Caco-2 (cell line): Measurements from ENCODE around the gene PAXX. TPM values are rescaled to one million over a fixed set of nuclear protein-coding genes. Genes with fewer than 3 reads are reported as not detected.
A peak's percentile ranks its signal among the peaks of the same experiment; 100 is the strongest.

Experiments
- BruUV-seq: library from RNA; stranded (reverse); fragments of 400-500 nt; replicated peaks from 2 replicates; lab custom pipeline; 2021; lab: Mats Ljungman, UMichigan
- CTCF ChIA-PET: fragments of 300-600 bp; sonication (Branson Sonifier 250); formaldehyde crosslinking; loops from one replicate; lab custom pipeline; 2022; ENCODE audit warnings: antibody characterized with exemption; lab: Charles Lee
- POLR2A ChIA-PET: fragments of 300-600 bp; sonication (Branson Sonifier 250); formaldehyde crosslinking; loops from one replicate; lab custom pipeline; 2022; ENCODE audit warnings: antibody characterized with exemption; lab: Charles Lee
- DNase-seq, 2 experiments: peaks; one replicate each; pipeline versions ENCODE4 v3.0.0 to v3.0.0-alpha.2; 2020 to 2022
- H3K27me3 ChIP-seq: replicated peaks from 2 replicates; pipeline ENCODE4 v1.6.0; 2011; ENCODE audit warnings: low read length; ENCODE audit not compliant: control insufficient read depth, insufficient read depth
- H3K36me3 ChIP-seq: 2 replicates; pipeline ENCODE4 v1.5.1; 2011; ENCODE audit warnings: low read length; ENCODE audit not compliant: control insufficient read depth, insufficient read depth
- H3K4me1 ChIP-seq: fragments of 250-450 bp; sonication (Bioruptor Pico); 2 replicates; pipeline ENCODE4 v1.5.1; 2020; ENCODE audit warnings: mild to moderate bottlenecking
- H3K4me3 ChIP-seq: 2 replicates; pipeline ENCODE4 v1.5.1; 2011; ENCODE audit warnings: low read depth, mild to moderate bottlenecking, control low read depth, low read length
- H3K9me3 ChIP-seq: fragments of 250-450 bp; sonication (Bioruptor Pico); 2 replicates; pipeline ENCODE4 v1.5.1; 2020; ENCODE audit warnings: mild to moderate bottlenecking, moderate library complexity
- H3K27ac Mint-ChIP-seq: one replicate; pipeline ENCODE4 v1.8.0; 2022; ENCODE audit warnings: mixed read lengths; ENCODE audit not compliant: unreplicated experiment
- H3K27me3 Mint-ChIP-seq: one replicate; pipeline ENCODE4 v1.8.0; 2022; ENCODE audit warnings: mixed read lengths; ENCODE audit not compliant: insufficient read depth, unreplicated experiment
- H3K36me3 Mint-ChIP-seq: one replicate; pipeline ENCODE4 v1.8.0; 2022; ENCODE audit warnings: mild to moderate bottlenecking, mixed read lengths; ENCODE audit not compliant: insufficient read depth, unreplicated experiment
- H3K4me1 Mint-ChIP-seq: one replicate; pipeline ENCODE4 v1.8.0; 2022; ENCODE audit warnings: low read depth, mixed read lengths; ENCODE audit not compliant: unreplicated experiment
- H3K4me3 Mint-ChIP-seq: one replicate; pipeline ENCODE4 v1.8.0; 2022; ENCODE audit warnings: mild to moderate bottlenecking, moderate library complexity, mixed read lengths; ENCODE audit not compliant: unreplicated experiment
- H3K9me3 Mint-ChIP-seq: one replicate; pipeline ENCODE4 v1.8.0; 2022; ENCODE audit warnings: mixed read lengths; ENCODE audit not compliant: unreplicated experiment
- intact Hi-C: fragments of 100-400 bp; cut with micrococcal nuclease; formaldehyde crosslinking; loops from one replicate; pipeline ENCODE4 v1.10.0; 2022; ENCODE audit not compliant: unreplicated experiment
- total RNA-seq: library from RNA; stranded (reverse); gene quantifications from 2 replicates; pipeline ENCODE4 v1.2.3, GENCODE V29; 2022
- TF ChIP-seq, protein P1 (sequence below), 2 experiments: fragments of 200-600 bp in 1 of 2; IDR thresholded peaks; 1 replicate in 1 of 2; 2 replicates in 1 of 2; pipeline versions ENCODE4 v1.5.1 to v1.8.0; 2011 to 2022; ENCODE audit warnings: antibody characterized with exemption in 1 of 2, control low read depth in 1 of 2, inconsistent platforms in 1 of 2, low read depth in 1 of 2, low read length in 1 of 2, mild to moderate bottlenecking in 1 of 2, moderate library complexity in 1 of 2; ENCODE audit not compliant: insufficient read depth in 1 of 2, severe bottlenecking in 1 of 2, unreplicated experiment in 1 of 2

Gene PAXX
- total RNA-seq, 1 experiment from 2014 or later: 66.2 TPM

DNA sequence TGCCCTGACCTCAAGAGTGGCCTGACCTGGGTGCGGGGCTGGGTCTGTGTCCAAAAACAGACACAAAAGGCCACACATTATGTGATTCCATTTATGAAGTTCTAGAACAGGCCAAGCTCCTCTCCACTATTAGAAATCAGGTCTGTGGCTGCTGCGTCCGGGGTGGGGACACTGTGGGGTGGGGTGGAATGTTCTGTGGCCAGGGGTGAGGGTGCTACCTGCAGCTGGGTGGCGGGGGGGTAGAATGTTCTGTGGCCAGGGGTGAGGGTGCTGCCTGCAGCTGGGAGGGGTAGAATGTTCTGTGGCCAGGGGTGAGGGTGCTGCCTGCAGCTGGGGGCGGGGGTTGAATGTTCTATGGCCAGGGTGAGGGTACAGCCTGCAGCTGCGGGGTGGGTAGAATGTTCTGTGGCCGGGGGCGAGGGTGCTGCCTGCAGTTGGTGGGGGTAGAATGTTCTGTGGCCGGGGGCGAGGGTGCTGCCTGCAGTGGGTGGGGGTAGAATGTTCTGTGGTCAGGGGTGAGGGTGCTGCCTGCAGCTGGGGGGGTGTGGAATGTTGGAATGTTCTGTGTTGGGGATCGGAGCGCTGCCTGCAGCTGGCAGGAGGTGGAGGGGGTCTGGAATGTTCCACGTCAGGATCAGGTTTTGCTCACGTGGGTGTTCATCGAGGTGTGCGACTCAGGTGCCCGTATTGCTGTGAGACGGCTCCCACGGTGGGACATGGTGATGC lies 31.8 kb upstream of the PAXX start:
- Histone ChIP-seq H3K27me3 (no peaks in the 10 kb centered on the region), H3K4me3 (no peak overlapping the region), H3K36me3 (no peaks in the 10 kb centered on the region), H3K9me3 (no peaks in the 10 kb centered on the region), H3K4me1 (peaks cover 18% of the 10 kb centered on the region)
- Mint-ChIP-seq H3K27me3 (no peaks in the 10 kb centered on the region), H3K4me1 (no peaks in the 10 kb centered on the region), H3K9me3 (peaks cover 12% of the 10 kb centered on the region), H3K36me3 (peaks cover 6% of the 10 kb centered on the region), H3K4me3 (no peak overlapping the region), H3K27ac (peak overlapping the region; percentile 35)
- ChIA-PET POLR2A (no interaction called here), CTCF (interaction anchor here (0.6 kb wide), 6 partner anchors 11 to 622 kb away, joined by 3 to 5 read pairs (median 4); no protein-coding TSS in a partner anchor)
- intact Hi-C loops: no loop called here
- no peak for DNase-seq
- TF ChIP-seq, protein P1, sequence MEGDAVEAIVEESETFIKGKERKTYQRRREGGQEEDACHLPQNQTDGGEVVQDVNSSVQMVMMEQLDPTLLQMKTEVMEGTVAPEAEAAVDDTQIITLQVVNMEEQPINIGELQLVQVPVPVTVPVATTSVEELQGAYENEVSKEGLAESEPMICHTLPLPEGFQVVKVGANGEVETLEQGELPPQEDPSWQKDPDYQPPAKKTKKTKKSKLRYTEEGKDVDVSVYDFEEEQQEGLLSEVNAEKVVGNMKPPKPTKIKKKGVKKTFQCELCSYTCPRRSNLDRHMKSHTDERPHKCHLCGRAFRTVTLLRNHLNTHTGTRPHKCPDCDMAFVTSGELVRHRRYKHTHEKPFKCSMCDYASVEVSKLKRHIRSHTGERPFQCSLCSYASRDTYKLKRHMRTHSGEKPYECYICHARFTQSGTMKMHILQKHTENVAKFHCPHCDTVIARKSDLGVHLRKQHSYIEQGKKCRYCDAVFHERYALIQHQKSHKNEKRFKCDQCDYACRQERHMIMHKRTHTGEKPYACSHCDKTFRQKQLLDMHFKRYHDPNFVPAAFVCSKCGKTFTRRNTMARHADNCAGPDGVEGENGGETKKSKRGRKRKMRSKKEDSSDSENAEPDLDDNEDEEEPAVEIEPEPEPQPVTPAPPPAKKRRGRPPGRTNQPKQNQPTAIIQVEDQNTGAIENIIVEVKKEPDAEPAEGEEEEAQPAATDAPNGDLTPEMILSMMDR (IDR thresholded peaks at IDR 0.05; ENCODE audit: insufficient read depth in 1 of 2, low read depth in 1 of 2, low read length in 1 of 2, severe bottlenecking in 1 of 2, unreplicated experiment in 1 of 2): no peak
- BruUV-seq: no TSS peak

DNA sequence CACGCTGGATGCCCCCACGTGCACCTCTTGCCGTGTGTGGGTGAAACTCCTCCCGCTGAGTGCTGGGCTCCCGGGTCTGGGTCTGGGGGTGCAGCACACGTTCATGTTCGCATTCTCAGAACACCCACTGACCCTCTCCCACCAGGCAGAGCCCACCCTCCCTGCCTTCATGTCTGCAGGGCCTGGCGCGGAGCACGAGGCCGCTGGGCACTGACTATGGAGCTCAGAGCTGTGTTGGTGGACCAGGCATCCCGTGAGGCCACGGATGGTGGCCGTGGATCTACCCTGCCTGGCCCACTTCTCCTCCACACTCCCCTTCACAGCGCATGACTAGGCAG lies 31.3 kb upstream of the PAXX start:
- intact Hi-C loops: no loop called here
- H3K4me1 ChIP-seq: peaks cover 18% of the 10 kb centered on the region
- no peaks in the 10 kb centered on the region for H3K27me3 ChIP-seq
- Mint-ChIP-seq H3K9me3 (peaks cover 12% of the 10 kb centered on the region), H3K27ac (no peak overlapping the region), H3K27me3 (no peaks in the 10 kb centered on the region), H3K36me3 (peaks cover 10% of the 10 kb centered on the region), H3K4me3 (no peak overlapping the region), H3K4me1 (no peaks in the 10 kb centered on the region)
- no TSS peak for BruUV-seq
- POLR2A ChIA-PET: no interaction called here
- H3K9me3 ChIP-seq: no peaks in the 10 kb centered on the region
- CTCF ChIA-PET: no interaction called here
- DNase-seq: no peak
- no peak overlapping the region for H3K4me3 ChIP-seq
- TF ChIP-seq, protein P1 (IDR thresholded peaks at IDR 0.05; ENCODE audit: insufficient read depth in 1 of 2, low read depth in 1 of 2, low read length in 1 of 2, severe bottlenecking in 1 of 2, unreplicated experiment in 1 of 2): no peak
- no peaks in the 10 kb centered on the region for H3K36me3 ChIP-seq

DNA sequence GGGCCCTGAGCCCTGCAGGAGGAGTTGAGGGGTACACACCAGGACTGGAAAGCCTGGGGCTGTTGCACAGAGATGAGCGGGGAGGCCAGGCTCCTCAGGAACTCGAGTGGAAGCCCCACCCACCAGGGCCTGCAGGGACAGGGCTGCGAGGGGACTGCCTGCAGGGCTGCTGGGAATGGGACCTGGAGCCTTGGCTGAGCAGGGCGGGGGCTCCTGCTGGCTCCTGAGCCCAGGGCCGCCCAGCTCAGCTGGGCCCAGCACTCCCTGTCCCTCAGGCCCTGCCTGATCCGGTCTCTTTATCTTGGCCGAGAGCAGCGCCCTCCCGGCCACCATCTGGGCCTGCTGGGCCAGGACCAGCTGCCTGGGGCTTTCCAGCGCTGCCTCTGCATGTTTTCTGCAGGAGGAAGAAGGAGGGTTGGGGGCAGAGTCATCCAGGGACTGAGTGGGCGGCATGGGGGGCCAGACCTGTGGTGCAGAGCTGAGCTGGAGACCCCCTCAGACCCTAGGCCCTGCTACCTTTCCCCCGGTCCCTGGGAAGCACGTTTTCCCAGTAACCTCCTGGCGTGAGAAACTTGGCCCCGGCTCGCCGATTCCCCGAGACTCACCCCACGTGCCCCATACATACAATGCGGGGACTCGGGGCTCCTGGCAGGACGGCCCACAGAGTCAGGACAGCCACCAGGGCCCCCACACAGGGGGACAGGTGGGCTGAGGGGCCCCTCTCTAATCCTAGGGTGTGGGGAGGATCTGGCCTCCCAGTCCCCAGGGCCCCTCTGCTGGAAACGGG lies 30.8 kb upstream of the PAXX start:
- H3K36me3 ChIP-seq: no peaks in the 10 kb centered on the region
- no TSS peak for BruUV-seq
- H3K27me3 ChIP-seq: no peaks in the 10 kb centered on the region
- DNase-seq: no peak
- TF ChIP-seq, protein P1 (IDR thresholded peaks at IDR 0.05; ENCODE audit: insufficient read depth in 1 of 2, low read depth in 1 of 2, low read length in 1 of 2, severe bottlenecking in 1 of 2, unreplicated experiment in 1 of 2): no peak
- Mint-ChIP-seq H3K27ac (no peak overlapping the region), H3K27me3 (no peaks in the 10 kb centered on the region), H3K4me1 (no peaks in the 10 kb centered on the region), H3K36me3 (peaks cover 11% of the 10 kb centered on the region), H3K9me3 (peaks cover 7% of the 10 kb centered on the region), H3K4me3 (no peak overlapping the region)
- CTCF ChIA-PET: no interaction called here
- POLR2A ChIA-PET: no interaction called here
- H3K4me1 ChIP-seq: peaks cover 18% of the 10 kb centered on the region
- intact Hi-C loops: no loop called here
- no peaks in the 10 kb centered on the region for H3K9me3 ChIP-seq
- no peak overlapping the region for H3K4me3 ChIP-seq
